ENCODE results near the gene GABBR2. TPM values are rescaled to one million over a fixed set of nuclear protein-coding genes. Genes with fewer than 3 reads are reported as not detected.

GABBR2 gene
- total RNA-seq, 1 donor from 2014 or later, result not detected

DNA sequence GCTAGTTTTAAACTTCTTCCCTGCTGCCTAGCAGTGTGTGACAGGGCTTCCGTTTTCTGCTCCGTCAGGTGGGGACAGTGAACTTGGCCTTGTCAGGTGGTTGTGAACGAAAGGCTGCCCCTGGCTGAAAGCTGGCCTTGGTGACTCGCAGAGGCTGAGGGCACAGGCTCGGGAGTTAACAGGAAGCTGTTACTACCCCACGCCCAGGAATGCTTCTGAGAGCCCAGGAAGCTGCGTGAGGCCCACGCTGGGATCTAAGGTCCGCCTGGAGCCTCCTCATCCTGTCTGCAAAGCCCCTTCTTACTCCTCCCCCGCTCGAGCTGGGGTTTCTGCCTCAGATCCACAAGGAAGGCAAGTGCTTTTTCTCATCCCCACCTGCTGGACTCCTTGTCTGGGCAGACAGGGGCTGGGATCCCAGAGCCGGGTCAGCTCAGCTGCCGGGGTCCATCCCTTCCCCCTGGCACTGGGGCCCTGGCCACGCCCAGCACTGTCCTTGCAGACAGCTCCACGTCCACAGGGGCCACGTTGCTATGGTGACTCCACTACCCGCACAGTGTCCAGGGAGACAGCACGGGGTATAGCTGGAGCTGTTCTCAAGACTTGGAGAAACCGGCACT is 328.6 kb downstream of the GABBR2 start:
- peak; percentile 15 for DNase-seq (ENCODE audit: low read depth)
- FAIRE-seq, result no peak
- H3K4me3 ChIP-seq (ENCODE audit: low read depth, low read length), result no peak overlapping the region
- TF ChIP-seq, protein P1, sequence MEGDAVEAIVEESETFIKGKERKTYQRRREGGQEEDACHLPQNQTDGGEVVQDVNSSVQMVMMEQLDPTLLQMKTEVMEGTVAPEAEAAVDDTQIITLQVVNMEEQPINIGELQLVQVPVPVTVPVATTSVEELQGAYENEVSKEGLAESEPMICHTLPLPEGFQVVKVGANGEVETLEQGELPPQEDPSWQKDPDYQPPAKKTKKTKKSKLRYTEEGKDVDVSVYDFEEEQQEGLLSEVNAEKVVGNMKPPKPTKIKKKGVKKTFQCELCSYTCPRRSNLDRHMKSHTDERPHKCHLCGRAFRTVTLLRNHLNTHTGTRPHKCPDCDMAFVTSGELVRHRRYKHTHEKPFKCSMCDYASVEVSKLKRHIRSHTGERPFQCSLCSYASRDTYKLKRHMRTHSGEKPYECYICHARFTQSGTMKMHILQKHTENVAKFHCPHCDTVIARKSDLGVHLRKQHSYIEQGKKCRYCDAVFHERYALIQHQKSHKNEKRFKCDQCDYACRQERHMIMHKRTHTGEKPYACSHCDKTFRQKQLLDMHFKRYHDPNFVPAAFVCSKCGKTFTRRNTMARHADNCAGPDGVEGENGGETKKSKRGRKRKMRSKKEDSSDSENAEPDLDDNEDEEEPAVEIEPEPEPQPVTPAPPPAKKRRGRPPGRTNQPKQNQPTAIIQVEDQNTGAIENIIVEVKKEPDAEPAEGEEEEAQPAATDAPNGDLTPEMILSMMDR (IDR thresholded peaks at IDR 0.05; ENCODE audit: insufficient read depth, low read length, severe bottlenecking), result no peak
- H3K27me3 ChIP-seq (ENCODE audit: control insufficient read depth, insufficient read depth, low read length), result no peaks in the 10 kb centered on the region
- no peaks in the 10 kb centered on the region for H3K36me3 ChIP-seq (ENCODE audit: control insufficient read depth, insufficient read depth, low read length)

DNA sequence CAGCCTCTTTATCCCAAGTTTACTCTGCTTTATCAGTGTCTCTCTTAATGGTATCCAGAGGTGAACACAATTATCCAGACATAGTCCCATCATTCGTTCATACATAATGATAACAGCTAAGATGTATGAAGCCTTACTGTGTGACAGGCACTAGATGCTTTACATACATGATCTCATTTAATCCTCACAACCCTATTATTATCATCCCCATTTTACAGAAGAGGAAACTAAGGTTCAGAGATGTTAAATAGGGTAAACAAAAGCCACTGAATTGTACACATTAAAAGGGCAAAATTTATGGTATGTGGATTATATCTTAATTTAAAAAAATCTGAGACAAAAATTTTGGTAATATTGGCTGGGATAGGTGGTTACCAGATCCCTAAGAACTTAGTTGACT is 329.2 kb downstream of the GABBR2 start:
- TF ChIP-seq, protein P1 (IDR thresholded peaks at IDR 0.05; ENCODE audit: insufficient read depth, low read length, severe bottlenecking), result no peak
- Histone ChIP-seq H3K36me3 (ENCODE audit: control insufficient read depth, insufficient read depth, low read length) (no peaks in the 10 kb centered on the region), H3K27me3 (ENCODE audit: control insufficient read depth, insufficient read depth, low read length) (no peaks in the 10 kb centered on the region), H3K4me3 (ENCODE audit: low read depth, low read length) (no peak overlapping the region)
- no peak for FAIRE-seq
- DNase-seq (ENCODE audit: low read depth), result no peak

DNA sequence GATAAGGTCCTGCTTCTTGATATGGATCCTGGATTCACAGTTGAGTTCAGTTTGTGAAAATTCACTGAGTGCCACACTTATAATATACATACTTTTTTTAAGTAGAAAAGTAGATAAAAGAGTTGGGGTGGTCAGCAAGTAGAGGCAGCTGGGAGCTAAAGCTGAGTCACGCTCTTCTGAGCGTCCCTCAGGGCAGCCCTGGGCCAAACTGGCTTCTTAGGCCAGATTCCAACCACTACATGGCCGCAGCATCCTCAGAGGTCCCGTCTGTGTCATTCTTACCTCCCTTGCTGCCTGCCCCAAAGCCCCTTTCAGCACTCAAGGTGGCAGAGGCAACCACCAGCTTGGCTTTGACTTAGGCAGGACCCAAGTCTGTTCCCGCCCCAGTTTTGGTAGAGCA is 329.9 kb downstream of the GABBR2 start:
- H3K4me3 ChIP-seq (ENCODE audit: low read depth, low read length), result no peak overlapping the region
- no peaks in the 10 kb centered on the region for H3K27me3 ChIP-seq (ENCODE audit: control insufficient read depth, insufficient read depth, low read length)
- FAIRE-seq (no peak), DNase-seq (ENCODE audit: low read depth) (no peak)
- TF ChIP-seq, protein P1 (IDR thresholded peaks at IDR 0.05; ENCODE audit: insufficient read depth, low read length, severe bottlenecking), result no peak
- H3K36me3 ChIP-seq (ENCODE audit: control insufficient read depth, insufficient read depth, low read length), result no peaks in the 10 kb centered on the region

DNA sequence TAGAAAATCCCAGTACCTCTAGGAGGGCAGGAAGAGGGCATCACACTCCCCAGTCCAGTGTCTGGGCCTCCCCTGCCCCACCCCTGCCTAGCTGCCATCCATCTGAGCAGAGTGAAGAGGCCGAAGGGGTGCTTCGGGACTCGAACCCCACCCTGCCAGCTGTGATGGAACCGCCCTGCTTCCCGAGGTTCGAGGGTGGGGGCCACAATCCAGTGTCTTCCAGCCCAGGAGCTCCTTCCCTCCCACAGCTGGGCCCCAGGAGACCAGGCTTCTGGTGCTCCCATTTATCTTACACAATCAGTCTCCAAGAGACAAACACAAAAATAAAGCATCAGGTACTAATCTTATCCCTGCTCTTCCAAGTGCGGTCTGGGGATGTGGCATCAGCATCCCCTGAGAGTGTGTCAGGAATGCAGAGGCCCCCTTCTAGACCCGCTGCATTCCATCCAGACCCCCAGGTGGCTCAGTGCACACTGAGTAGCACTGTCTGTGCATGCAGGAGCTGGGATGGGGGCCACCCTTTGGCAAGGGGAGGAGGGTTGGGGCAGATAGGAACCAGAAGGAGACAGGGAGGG is 330.4 kb downstream of the GABBR2 start:
- Histone ChIP-seq H3K4me3 (ENCODE audit: low read depth, low read length) (no peak overlapping the region), H3K27me3 (ENCODE audit: control insufficient read depth, insufficient read depth, low read length) (no peaks in the 10 kb centered on the region), H3K36me3 (ENCODE audit: control insufficient read depth, insufficient read depth, low read length) (no peaks in the 10 kb centered on the region)
- FAIRE-seq (no peak), DNase-seq (ENCODE audit: low read depth) (no peak)
- TF ChIP-seq, protein P1 (IDR thresholded peaks at IDR 0.05; ENCODE audit: insufficient read depth, low read length, severe bottlenecking), result no peak

DNA sequence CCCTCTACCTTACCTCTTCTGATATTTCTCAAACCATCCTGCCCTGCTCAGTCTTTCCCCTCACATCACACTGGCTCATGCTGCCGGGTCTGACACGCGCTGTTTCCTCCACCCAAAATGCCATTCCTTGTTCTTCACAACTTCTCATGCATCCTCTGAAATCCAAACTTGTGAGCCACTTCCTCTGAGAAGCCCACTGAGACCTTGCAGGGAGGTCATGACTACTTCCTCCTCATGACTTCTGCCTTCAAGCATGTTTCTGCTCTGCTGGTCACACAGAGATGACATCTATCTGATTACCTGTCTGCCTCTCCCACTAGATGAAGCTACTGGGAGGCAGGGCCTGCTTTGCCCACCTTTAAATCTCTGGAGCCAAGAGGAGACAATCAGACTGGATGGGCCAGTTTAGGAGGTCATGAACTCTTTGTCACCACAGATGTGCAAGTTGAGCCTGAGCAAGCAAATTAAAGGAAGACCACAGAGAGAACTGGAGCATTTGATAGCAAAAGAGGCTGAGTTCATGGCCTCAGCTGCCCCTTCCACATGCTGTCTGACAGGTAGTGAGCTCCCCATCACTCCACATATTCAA is 333.5 kb downstream of the GABBR2 start:
- DNase-seq (ENCODE audit: low read depth) (peak; percentile 77), FAIRE-seq (peak; percentile 28)
- TF ChIP-seq, protein P1 (IDR thresholded peaks at IDR 0.05; ENCODE audit: insufficient read depth, low read length, severe bottlenecking), result no peak
- Histone ChIP-seq H3K36me3 (ENCODE audit: control insufficient read depth, insufficient read depth, low read length) (no peaks in the 10 kb centered on the region), H3K4me3 (ENCODE audit: low read depth, low read length) (no peak overlapping the region), H3K27me3 (ENCODE audit: control insufficient read depth, insufficient read depth, low read length) (no peaks in the 10 kb centered on the region)

Data from bronchial epithelial cell (primary cell).